Measurements from ENCODE around the gene ZNF513.
A peak's percentile ranks its signal among the peaks of the same experiment; 100 is the strongest.

The ZNF513 gene

DNA sequence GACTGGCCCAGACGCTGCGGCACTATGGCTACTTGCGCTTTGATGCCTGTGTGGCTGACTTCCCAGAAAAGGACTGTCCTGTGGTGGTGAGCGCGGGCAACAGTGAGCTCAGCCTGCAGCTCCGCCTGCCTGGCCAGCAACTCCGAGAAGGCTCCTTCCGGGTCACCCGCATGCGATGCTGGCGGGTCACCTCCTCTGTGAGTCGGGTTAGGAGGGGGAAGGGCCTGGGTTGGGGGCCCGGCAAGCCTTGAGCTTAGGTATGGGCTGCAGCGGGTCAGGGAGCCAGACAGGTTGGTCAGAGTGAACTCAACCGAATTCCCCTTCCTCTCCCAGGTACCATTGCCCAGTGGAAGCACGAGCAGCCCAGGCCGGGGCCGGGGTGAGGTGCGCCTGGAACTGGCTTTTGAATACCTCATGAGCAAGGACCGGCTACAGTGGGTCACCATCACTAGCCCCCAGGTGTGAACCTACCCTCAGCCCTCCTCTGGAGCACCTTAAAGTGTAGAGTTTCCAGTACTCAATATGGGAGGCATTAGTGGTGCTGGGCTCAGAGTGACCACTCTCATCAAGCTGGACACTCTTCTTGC lies 4.9 kb downstream of the ZNF513 start:
- Histone ChIP-seq H3K9me3 (no peaks in the 10 kb centered on the region), H3K27me3 (no peaks in the 10 kb centered on the region), H3K36me3 (peaks cover 63% of the 10 kb centered on the region), H3K4me3 (ENCODE audit: low read depth in 1 of 2, low read length in 1 of 2) (no peak overlapping the region), H3K4me1 (ENCODE audit: control insufficient read depth in 1 of 2, insufficient read depth in 1 of 2, low read depth in 1 of 2, low read length in 1 of 2) (peaks cover 29 to 36% of the 10 kb centered on the region in 2 experiments), H3K27ac (no peak overlapping the region)
- TF ChIP-seq, protein P1, sequence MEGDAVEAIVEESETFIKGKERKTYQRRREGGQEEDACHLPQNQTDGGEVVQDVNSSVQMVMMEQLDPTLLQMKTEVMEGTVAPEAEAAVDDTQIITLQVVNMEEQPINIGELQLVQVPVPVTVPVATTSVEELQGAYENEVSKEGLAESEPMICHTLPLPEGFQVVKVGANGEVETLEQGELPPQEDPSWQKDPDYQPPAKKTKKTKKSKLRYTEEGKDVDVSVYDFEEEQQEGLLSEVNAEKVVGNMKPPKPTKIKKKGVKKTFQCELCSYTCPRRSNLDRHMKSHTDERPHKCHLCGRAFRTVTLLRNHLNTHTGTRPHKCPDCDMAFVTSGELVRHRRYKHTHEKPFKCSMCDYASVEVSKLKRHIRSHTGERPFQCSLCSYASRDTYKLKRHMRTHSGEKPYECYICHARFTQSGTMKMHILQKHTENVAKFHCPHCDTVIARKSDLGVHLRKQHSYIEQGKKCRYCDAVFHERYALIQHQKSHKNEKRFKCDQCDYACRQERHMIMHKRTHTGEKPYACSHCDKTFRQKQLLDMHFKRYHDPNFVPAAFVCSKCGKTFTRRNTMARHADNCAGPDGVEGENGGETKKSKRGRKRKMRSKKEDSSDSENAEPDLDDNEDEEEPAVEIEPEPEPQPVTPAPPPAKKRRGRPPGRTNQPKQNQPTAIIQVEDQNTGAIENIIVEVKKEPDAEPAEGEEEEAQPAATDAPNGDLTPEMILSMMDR (IDR thresholded peaks at IDR 0.05) = no peak

DNA sequence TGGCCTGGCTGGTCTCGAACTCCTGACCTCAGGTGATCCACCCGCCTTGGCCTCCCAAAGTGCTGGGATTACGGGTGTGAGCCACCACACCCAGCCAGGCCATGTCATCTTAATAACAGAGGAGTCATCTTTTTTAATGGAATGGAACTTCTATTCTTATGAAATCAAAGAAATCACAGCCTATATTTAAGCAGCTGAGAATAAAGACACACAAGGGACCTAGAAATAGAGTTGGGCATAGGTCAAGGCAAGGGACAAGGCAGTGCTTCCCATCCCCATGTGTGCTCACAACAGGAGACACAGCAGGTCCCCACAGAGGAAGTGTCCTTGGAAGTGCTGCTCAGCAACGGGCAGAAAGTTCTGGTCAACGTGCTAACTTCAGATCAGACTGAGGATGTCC lies 7.0 kb downstream of the ZNF513 start:
- no peaks in the 10 kb centered on the region for H3K9me3 ChIP-seq
- no peak overlapping the region for H3K27ac ChIP-seq
- H3K27me3 ChIP-seq = no peaks in the 10 kb centered on the region
- TF ChIP-seq, protein P1 (IDR thresholded peaks at IDR 0.05) = no peak
- H3K36me3 ChIP-seq = peaks cover 58% of the 10 kb centered on the region
- H3K4me3 ChIP-seq (ENCODE audit: low read depth in 1 of 2, low read length in 1 of 2) = no peak overlapping the region
- H3K4me1 ChIP-seq (ENCODE audit: control insufficient read depth in 1 of 2, insufficient read depth in 1 of 2, low read depth in 1 of 2, low read length in 1 of 2) = peaks cover 34 to 35% of the 10 kb centered on the region in 2 experiments

DNA sequence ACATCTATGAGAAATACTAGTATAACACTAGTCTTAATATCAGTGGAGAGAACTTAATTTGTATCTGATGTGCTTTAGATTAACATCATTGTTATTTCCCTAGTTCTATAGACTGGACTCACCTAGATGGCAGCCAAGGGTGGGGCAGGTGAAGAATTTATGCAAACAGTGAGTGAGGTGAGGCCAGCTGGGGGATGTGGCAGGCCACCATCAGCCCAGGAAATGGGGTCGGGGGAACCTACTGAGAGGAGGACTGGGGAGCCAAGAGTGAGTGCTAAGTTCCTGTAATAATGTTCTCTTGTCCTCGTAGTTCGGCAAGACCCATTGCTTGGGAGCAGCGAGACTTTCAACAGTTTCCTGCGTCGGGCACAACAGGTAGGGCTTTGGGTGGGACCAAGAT lies 7.6 kb downstream of the ZNF513 start:
- H3K27me3 ChIP-seq = no peaks in the 10 kb centered on the region
- H3K4me3 ChIP-seq (ENCODE audit: low read depth in 1 of 2, low read length in 1 of 2) = no peak overlapping the region
- TF ChIP-seq, protein P1 (IDR thresholded peaks at IDR 0.05) = no peak
- peak overlapping the region; percentile 90 for H3K27ac ChIP-seq
- H3K36me3 ChIP-seq = peaks cover 54% of the 10 kb centered on the region
- peaks cover 34 to 36% of the 10 kb centered on the region in 2 experiments for H3K4me1 ChIP-seq (ENCODE audit: control insufficient read depth in 1 of 2, insufficient read depth in 1 of 2, low read depth in 1 of 2, low read length in 1 of 2)
- H3K9me3 ChIP-seq = no peaks in the 10 kb centered on the region

DNA sequence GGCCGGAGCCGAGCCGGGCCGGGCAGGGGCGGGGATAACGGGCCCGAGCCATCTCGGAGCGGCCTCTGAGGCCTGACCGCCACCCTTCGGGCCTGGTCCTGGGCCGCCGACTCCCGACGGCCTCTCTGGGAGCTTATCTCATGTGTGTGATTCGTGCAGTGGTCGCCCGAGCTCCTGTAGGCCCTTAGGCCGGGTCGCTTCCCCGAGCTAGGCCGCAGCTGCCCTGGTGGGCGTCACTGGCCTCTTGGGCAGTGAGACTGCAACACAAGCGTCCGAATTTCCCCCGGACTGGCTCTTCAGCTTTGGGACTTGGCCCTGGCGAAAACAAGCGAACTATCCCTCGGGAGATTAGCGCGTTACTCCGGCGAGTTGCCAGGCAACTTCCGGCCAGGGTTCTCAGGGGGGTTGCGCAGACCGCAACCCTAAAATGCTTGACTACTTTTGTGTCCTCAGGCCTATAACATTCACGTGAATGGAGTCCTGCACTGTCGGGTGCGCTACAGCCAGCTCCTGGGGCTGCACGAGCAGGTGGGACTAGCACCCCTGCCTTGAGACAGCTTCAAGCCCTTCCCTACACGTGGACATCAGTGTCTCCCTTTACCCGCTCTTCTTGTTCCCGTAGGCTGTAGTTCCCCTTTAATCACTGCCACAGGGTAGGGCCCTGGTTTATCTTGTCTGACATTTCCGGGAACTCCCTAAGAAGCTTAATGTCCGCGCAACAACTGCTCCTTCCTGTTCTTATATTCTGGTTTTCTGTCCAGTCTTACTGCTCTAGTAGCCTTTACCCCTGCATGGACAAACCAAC lies 9.5 kb downstream of the ZNF513 start:
- H3K9me3 ChIP-seq = no peaks in the 10 kb centered on the region
- H3K4me1 ChIP-seq (ENCODE audit: control insufficient read depth in 1 of 2, insufficient read depth in 1 of 2, low read depth in 1 of 2, low read length in 1 of 2) = peaks cover 34 to 36% of the 10 kb centered on the region in 2 experiments
- H3K36me3 ChIP-seq = peaks cover 53% of the 10 kb centered on the region
- peak overlapping the region; percentile 87 to 96 for H3K4me3 ChIP-seq (ENCODE audit: low read depth in 1 of 2, low read length in 1 of 2)
- no peaks in the 10 kb centered on the region for H3K27me3 ChIP-seq
- peak overlapping the region; percentile 90 for H3K27ac ChIP-seq
- TF ChIP-seq, protein P1 (IDR thresholded peaks at IDR 0.05) = no peak

DNA sequence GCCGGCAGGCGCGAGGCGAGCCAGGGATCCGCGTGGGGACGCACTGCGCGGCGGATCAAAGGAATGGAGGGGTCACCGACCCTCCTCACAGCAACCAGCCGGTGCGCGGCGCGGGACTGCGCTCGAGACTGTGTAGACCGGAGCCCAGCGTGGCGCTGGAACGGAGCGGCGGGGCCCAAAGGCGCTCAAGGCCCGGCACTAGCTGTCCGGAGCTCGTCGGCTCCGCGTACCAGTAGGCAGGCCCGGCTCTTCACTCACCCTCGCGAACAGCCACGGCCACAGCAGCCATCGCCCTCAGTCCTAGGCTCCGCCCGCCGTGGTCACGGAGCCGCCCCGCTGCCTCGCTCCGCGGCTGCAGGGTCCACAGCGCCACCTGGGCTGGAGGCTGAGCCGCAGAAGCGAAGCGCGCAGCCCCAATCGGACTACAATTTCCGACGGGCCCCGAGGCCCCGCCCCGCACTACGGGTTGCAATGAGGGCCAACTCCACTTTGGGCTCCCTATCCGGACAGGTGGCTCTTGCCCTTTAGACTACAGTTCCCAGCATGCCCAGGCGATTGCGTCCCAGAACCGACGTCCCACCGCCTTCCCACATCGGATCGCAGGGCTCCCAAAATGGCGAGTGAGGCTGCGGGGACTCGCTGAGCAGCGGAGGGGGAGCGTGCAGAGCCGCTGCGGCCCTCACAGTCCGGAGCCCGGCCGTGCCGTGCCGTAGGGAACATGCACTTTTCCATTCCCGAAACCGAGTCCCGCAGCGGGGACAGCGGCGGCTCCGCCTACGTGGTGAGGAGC lies 10.3 kb downstream of the ZNF513 start, which contains the start of the genes EIF2B4 and SNX17:
Gene EIF2B4 (minus strand): TSS at position 313 of the 790 bp plus-strand sequence. CDS start 24 bp downstream, at position 289.
Gene SNX17 (plus strand): TSS at position 591 of the 790 bp plus-strand sequence. CDS start 128 bp downstream, at position 719.
- TF ChIP-seq, protein P1 (IDR thresholded peaks at IDR 0.05) = peak; percentile 86
- H3K4me3 ChIP-seq (ENCODE audit: low read depth in 1 of 2, low read length in 1 of 2) = peak within 1 kb of the TSS; percentile 87 to 96
- peaks cover 34 to 36% of the 10 kb centered on the region in 2 experiments for H3K4me1 ChIP-seq (ENCODE audit: control insufficient read depth in 1 of 2, insufficient read depth in 1 of 2, low read depth in 1 of 2, low read length in 1 of 2)
- H3K27me3 ChIP-seq = no peaks in the 10 kb centered on the region
- H3K9me3 ChIP-seq = no peaks in the 10 kb centered on the region
- H3K27ac ChIP-seq = peak within 1 kb of the TSS; percentile 90
- H3K36me3 ChIP-seq = peaks cover 52% of the 10 kb centered on the region
